ENCODE data around the gene ADORA2B.

GRCh38 chr17:15970500-15970899 is 25.6 kb downstream of the ADORA2B start:
- TF ChIP-seq CTCF (IDR thresholded peaks at IDR 0.05) (no peak), POLR2A (IDR thresholded peaks at IDR 0.05) (no peak)
